SKM-1 treated with dmso at 0.1 percent for 144 hours (cell line): ENCODE results near the gene CDRT4.

Experiments
- DNase-seq: peaks from one replicate; lab custom pipeline; 2025; ENCODE audit not compliant: unreplicated experiment; lab: John Stamatoyannopoulos, UW

CDRT4 gene

DNA sequence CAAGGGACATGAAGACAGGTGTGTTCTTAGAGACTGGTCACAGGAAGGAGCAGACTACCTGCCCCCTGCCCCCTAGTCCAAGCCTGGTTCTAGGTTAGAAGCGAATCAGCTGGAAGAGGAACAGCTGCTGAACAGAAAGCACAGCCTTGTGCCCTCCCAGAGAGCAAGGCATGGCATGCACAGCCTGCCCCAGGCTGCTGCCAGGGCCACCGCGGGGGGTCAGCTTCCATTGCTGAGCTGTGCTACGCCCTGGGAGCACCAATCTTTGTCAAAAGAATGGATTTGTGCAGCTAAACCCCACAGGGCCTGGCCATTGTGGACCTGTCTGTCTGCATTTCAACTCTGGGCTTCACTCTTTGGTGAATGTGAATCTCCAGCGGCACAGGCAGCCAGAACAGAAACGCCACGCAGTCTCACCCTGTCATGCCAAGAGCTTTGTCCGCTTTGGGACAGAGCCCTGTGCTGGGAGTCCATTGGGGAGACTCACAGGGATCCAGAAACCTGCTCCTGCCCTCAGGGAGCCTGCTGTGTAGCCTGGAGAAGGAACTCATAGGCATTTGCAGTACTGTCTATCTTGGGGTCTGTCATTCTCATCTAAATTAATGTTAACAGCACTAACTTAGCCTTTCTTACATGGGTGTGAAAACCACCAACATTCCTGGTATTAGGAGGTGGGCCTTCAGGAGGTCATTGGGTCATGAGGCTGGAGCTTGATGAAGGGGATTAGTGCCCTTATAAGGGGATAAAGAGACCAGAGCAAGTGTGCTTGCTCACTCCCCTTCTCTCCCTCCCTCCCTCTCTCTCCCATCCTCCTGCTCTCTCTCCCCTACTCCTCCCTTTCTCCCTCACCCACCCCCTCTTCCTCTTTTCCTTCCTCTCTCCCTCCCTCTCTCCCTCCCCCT, 25.6 kb upstream of the CDRT4 start:
- no peak for DNase-seq

DNA sequence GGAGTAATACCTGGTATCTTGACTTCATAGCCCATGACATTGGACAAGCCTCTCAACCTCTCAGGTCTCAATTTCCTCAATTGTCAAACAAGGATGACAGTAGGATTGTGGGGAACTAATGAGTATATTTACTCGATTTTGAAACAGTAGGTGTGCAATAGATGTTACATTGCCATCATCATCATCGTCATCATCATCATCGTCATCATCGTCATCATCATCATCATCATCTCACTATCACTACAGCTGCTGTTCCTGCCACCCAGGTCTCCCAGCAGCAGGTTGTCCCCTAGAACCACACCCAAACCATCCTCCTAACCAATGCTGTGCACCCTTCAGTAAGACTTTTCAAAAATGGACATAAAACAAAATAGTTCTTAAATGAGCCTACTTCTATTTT, 24.8 kb upstream of the CDRT4 start:
- DNase-seq: no peak

DNA sequence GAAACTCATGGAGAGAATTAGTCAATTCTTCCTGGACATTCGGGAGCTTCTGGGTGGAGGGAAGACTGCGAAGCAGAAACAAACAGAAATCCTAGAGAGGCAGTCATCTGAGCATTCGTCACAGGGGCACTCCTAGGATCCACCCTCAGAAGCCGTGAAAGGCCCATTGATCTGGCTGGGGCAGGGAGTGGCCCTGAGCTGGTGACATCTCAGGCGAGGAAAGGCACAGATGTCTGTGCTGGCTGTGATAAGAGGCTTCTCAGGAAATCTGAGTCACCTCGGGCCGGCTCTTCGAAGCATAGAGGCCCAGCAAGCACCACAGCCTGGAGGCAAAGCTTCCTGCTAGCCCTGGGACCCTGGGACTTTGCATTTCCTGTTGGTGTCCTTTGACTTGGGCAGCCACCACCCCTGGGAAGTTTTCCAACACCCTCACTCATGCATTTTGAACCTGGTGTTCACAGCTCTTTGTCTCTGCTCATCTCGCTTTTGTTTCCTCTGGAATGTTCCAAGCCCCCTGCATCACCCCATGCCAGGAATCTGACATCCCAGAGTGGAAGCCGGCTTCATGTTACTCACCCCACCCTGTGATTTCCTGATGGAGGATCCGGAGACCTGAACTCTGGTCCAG, 23.3 kb upstream of the CDRT4 start:
- no peak for DNase-seq

- no peak for DNase-seq
Measured at GRCh38 chr17:15488557-15488956, 21.1 kb upstream of the CDRT4 start.

- DNase-seq: no peak
Measured at GRCh38 chr17:15485045-15485444, 17.6 kb upstream of the CDRT4 start.

DNA sequence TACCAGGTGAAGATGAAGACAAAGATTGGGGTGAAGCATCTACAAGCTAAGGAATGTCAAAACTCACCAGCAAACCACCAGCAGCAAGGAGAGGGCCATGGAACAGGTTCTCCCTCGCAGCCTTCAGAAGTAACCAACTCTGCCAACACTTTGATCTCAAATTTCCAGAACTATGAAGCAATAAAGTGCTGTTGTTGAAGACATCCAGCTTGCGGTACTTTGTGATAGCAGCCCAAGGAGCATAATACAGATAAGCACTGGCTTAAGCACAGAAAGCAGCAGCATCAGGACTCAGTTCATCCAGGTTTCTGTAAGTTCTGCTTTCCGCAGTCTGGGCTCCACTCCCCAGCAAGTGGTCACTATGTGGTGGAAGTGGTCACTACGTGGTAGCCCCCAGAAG, 16.0 kb upstream of the CDRT4 start:
- no peak for DNase-seq

- DNase-seq: no peak
Measured at GRCh38 chr17:15482476-15482875, 15.1 kb upstream of the CDRT4 start.

DNA sequence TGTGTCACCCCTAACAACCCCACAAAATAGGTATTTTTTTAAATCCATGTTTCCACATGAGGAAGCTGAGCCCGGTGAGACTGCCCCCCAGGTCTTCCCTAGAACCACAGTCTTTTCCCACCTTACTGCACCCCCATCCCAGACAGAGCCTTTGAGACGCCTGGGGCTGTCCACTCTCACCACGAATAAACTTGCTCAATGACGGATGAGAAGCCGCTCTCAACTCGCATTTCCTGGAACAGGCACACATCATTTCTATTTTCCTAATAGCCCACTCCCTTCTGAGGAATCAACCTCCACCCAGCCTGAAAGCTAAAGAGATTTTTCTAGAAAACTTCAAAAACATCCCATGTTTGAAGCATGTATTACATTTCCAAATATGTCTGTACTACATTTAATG, 14.1 kb upstream of the CDRT4 start:
- no peak for DNase-seq

DNA sequence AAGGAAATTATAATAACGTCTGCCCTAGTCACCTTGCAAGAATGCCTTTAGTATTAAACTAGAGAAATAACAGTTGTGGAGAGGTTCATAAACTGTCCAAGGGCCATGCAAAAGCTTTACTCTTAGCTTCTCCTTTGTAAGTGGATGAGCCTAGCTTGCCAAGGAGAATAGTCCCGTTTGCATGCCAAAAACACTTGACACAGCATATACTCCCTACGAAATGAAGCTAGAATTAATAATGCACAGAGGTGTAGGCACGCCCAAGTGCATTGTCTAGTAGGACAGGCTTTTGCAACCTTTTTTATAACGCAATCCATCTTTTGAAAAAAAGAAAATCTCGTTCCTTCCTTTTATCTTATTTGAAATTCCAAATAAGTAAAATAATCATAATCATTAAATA, 12.8 kb upstream of the CDRT4 start:
- DNase-seq: no peak

GRCh38 chr17:15479703-15480102, 12.3 kb upstream of the CDRT4 start:
- no peak for DNase-seq

DNA sequence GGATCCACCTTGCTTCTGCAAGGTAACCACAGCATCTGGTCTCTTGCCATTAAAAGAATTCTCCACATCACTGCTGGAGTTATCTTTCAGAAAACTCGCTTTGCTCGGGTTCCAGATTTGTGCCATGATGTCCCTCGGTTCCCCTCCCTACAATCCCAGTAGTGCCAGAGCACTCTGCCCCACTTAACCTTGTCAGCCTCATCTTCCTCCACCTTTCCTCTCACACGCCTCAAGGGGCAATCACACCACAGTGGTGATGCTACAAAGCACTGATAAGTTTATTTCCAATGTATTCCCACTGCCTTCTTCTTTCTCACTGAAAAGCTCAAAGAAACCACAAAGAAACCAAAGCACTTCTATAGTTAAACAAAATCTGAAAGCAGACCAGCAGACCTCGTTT, 11.4 kb upstream of the CDRT4 start:
- no peak for DNase-seq

GRCh38 chr17:15475631-15476354, 8.4 kb upstream of the CDRT4 start:
- DNase-seq: no peak

DNA sequence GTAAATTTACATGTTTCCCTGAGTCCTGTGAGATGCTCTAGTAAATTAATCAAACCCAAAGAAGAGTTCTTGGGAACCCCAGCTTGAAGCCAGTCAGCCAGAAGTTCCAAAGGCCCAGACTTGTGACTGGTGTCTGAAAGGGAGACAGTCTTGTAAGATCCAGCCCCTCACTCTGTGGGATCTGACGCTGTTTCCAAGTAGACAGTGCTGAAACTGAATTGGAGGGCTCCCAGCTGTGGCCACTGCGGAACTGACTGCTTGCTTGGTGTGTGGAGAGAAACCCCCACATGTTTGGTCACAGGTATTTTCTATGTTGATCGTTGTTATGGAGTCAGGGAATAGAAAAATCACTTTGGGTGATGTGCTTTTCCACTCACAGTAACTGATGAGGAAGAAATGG, 5.5 kb upstream of the CDRT4 start:
- DNase-seq: no peak

DNA sequence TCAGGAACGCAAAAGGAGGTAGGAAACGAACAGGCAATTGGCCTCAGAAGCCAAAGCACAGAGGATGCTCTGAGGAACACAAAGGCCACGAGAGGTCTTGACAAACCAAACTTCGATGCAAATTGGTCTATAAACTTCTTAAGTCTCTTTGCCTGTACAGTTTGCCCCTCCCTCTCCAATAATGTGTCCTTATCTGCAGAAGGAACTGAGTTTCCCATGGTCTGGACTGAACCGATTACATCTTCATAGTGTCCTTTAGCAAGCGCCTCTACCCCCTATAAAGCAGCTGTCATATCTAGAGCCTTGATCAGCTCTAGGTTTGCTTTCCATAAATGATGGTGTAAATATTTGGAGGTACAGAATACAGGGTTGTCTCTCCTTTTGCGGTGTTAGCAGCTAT, 3.1 kb upstream of the CDRT4 start:
- DNase-seq: no peak

DNA sequence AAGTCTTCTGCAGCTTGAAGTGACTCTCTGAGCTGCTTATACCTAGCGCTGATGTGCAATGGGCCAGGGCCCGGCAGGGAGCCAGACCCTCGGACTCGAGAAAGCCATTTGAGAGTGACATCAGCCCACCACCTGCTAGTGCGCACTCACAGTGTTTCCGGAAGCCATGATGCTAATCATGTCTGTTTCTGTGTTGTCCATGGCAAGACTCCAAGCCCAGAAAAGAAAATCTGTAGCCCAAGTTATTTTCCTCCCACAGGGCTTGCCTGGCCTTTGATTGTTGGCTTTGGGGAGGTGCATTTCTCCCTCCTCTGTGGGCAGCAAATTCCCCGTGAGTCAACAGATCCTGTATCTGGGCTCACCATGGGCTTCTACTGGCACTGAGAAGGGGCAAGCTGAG, 1.8 kb upstream of the CDRT4 start:
- no peak for DNase-seq

DNA sequence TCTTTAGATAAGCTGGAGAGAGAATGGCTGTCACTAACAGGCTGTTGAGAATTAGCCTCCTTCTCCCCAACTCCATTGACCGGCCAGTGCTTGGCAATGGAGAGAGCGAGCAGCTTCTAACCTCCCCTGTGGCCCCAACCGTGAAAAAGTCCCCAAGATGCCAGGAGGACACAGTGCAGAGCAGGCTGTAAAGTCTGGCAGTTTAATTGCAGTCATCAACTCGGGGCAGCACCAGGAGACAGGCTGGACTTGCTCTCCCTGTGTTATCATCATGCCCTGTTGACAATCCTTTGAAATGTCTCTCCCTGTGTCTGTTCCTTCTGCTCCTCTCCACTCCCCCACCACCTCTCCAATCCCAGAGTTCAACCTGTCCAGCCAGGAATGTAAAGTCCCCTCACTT, 705 bp upstream of the CDRT4 start:
- DNase-seq: no peak

- DNase-seq: no peak
Measured at GRCh38 chr17:15466131-15466530, 1.3 kb downstream of the CDRT4 start.

DNA sequence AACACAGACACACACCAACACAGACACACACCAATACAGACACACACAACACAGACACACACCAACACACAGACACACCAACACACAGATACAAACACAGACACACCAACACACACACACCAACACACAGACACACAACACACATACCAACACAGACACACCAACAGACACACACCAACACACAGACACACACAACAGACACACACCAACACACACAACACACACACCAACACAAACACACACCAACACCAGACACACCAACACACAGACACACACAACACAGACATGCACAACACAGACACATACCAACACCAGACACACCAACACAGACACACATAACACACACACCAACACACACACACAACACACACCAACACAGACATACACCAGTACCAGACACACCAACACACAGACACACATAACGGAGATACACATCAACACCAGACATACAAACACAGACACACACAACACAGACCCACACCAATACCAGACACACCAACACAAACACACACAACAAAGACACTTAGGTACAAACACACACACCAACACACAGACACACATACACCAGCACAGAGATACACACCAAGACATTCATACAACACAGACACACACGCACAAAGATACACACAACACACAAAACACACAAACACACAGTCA, 2.2 kb downstream of the CDRT4 start:
- no peak for DNase-seq

GRCh38 chr17:15464231-15464985, 3.0 kb downstream of the CDRT4 start:
- no peak for DNase-seq

- no peak for DNase-seq
Measured at GRCh38 chr17:15462976-15463772, 4.2 kb downstream of the CDRT4 start.
